Thoracic aorta (tissue), 2 donors: ENCODE data around the gene ZNF417. TPM values are rescaled to one million over a fixed set of nuclear protein-coding genes. Genes with fewer than 3 reads are reported as not detected.
A peak's percentile ranks its signal among the peaks of the same experiment; 100 is the strongest.

Experiments
- ATAC-seq: fragments of 150-250 bp; one replicate; pipeline ENCODE4 v1.8.0; 2017; ENCODE audit warnings: low read depth; ENCODE audit not compliant: insufficient number of reproducible peaks, low FRiP score
- DNase-seq: peaks from one replicate; pipeline ENCODE4 v3.0.0-alpha.2; 2020; ENCODE audit warnings: low spot score
- H3K27ac ChIP-seq, 2 donors: fragments of 200-600 bp; sonication (generic); 1 replicate in 1 of 2; 2 replicates in 1 of 2; pipeline ENCODE4 v1.5.1; 2016; ENCODE audit warnings: mild to moderate bottlenecking in 2 of 2, moderate library complexity in 2 of 2
- H3K27me3 ChIP-seq: fragments of 200-600 bp; sonication (generic); replicated peaks from 2 replicates; pipeline ENCODE4 v1.6.0; 2016; ENCODE audit warnings: mild to moderate bottlenecking; ENCODE audit not compliant: insufficient read depth
- H3K36me3 ChIP-seq: fragments of 200-600 bp; sonication (generic); one replicate; pipeline ENCODE4 v1.5.1; 2016
- H3K4me1 ChIP-seq, 2 donors: fragments of 200-600 bp; sonication (generic); 1 replicate in 1 of 2; 2 replicates in 1 of 2; pipeline versions ENCODE4 v1.5.1 to v1.6.0; 2016; ENCODE audit warnings: low read depth in 2 of 2, mild to moderate bottlenecking in 1 of 2; ENCODE audit not compliant: control insufficient read depth in 1 of 2
- H3K4me3 ChIP-seq: fragments of 200-600 bp; sonication (generic); 2 replicates; pipeline ENCODE4 v1.5.1; 2016; ENCODE audit warnings: mild to moderate bottlenecking
- H3K9me3 ChIP-seq: fragments of 200-600 bp; sonication (generic); 2 replicates; pipeline ENCODE4 v1.5.1; 2016
- total RNA-seq, 2 donors: library from RNA; depleted of rRNA; stranded (reverse); fragments of >200 nt; gene quantifications; one replicate each; pipeline versions ENCODE4 v1.1.0 to v1.2.3, GENCODE V29; 2016
- TF ChIP-seq, protein P1 (sequence below): fragments of 200-600 bp; sonication (generic); IDR thresholded peaks from one replicate; pipeline ENCODE4 v1.5.1; 2019; ENCODE audit warnings: antibody characterized with exemption

Gene ZNF417
- total RNA-seq, 2 donors from 2014 or later: 12.6 to 17.6 TPM

GRCh38 chr19:57935731-57936130 is 19.3 kb upstream of the ZNF417 start:
- ATAC-seq (no peak), DNase-seq (no peak)
- Histone ChIP-seq H3K36me3 (peaks cover 20% of the 10 kb centered on the region), H3K4me3 (no peak overlapping the region), H3K27ac (no peak overlapping the region), H3K27me3 (no peaks in the 10 kb centered on the region), H3K9me3 (peaks cover 65% of the 10 kb centered on the region), H3K4me1 (no peaks in the 10 kb centered on the region)
- TF ChIP-seq, protein P1, sequence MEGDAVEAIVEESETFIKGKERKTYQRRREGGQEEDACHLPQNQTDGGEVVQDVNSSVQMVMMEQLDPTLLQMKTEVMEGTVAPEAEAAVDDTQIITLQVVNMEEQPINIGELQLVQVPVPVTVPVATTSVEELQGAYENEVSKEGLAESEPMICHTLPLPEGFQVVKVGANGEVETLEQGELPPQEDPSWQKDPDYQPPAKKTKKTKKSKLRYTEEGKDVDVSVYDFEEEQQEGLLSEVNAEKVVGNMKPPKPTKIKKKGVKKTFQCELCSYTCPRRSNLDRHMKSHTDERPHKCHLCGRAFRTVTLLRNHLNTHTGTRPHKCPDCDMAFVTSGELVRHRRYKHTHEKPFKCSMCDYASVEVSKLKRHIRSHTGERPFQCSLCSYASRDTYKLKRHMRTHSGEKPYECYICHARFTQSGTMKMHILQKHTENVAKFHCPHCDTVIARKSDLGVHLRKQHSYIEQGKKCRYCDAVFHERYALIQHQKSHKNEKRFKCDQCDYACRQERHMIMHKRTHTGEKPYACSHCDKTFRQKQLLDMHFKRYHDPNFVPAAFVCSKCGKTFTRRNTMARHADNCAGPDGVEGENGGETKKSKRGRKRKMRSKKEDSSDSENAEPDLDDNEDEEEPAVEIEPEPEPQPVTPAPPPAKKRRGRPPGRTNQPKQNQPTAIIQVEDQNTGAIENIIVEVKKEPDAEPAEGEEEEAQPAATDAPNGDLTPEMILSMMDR: no peak

- Histone ChIP-seq H3K27ac (no peak within 1 kb of the TSS), H3K4me1 (no peaks in the 10 kb centered on the region), H3K9me3 (peaks cover 66% of the 10 kb centered on the region), H3K36me3 (peaks cover 23% of the 10 kb centered on the region), H3K27me3 (no peaks in the 10 kb centered on the region), H3K4me3 (peak within 1 kb of the TSS; percentile 73)
- TF ChIP-seq, protein P1: no peak
- ATAC-seq (no peak), DNase-seq (no peak)
These were observed 18.7 kb upstream of the ZNF417 start, which contains the start of gene ZNF418 for GRCh38 chr19:57934820-57935665. Gene ZNF418 (minus strand): TSS chr19:57935402. CDS start chr19:57933822, 1,580 bp downstream.

DNA sequence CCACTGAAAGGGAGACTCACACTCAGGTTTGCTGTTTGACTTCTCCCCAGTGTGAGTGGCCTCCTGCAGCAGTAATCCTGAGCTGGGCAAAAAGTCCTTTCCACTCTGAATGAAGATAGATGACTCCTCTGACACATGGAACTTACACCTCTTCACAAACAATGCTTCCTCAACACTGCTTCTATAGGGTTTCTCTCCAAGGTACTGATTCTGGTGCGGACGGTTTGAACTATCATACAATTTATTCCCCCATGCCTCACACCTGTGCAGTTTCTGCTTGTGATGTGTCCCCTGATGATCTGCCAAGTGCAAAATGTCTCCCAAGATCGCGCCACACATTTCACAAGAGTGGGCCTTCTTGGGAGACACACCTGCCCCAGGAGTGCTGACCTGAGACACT is 11.2 kb upstream of the ZNF417 start:
- ATAC-seq (no peak), DNase-seq (no peak)
- Histone ChIP-seq H3K4me1 (no peaks in the 10 kb centered on the region), H3K4me3 (no peak overlapping the region), H3K27me3 (no peaks in the 10 kb centered on the region), H3K27ac (no peak overlapping the region), H3K36me3 (peaks cover 9% of the 10 kb centered on the region), H3K9me3 (peaks cover 43% of the 10 kb centered on the region)
- TF ChIP-seq, protein P1: no peak

DNA sequence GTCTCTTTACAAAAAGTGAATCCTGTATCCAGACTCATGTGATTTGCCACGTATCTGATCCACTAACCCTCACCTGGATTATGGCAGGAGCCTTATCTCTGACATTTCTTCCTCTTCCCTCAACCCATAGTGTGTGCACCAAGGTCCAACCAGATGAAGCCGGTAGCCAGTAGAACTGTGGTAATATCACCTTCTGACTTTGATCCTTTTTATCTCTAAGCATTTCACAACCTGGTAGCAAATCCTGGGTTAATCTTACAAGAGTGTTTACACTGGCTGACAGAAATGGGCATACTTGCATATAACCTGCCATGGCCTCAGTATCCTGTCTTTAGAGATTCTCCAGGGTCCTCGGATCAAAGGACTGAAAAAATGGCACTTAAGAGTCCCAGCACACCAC is 1.9 kb downstream of the ZNF417 start:
- DNase-seq: no peak
- Histone ChIP-seq H3K9me3 (peaks cover 38% of the 10 kb centered on the region), H3K27me3 (no peaks in the 10 kb centered on the region), H3K36me3 (peaks cover 39% of the 10 kb centered on the region), H3K4me3 (no peak overlapping the region), H3K4me1 (peaks cover 5 to 8% of the 10 kb centered on the region in 2 donors), H3K27ac (no peak overlapping the region)
- TF ChIP-seq, protein P1: no peak
- ATAC-seq: no peak

DNA sequence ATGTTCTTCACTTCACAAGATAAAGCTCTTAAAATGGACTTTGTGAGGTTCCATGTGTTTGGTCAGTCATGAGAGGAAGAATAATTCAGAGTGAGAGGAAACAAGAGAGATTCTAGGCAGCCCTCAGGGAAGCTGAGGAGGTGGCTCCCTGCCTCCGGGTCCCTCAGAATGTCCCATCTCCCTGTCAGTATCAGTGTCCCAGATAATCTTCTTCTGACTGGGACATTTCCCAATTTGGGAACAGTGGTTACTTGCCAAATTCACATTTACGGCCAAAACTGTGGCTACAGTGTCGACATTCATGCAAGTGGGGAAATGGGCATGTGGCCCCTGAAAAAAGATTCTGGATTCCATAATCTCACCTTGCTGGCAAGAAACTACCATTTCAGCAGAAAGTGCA is 9.0 kb downstream of the ZNF417 start:
- TF ChIP-seq, protein P1: no peak
- Histone ChIP-seq H3K27me3 (no peaks in the 10 kb centered on the region), H3K9me3 (peaks cover 66% of the 10 kb centered on the region), H3K4me3 (no peak overlapping the region), H3K27ac (no peak overlapping the region), H3K36me3 (peaks cover 45% of the 10 kb centered on the region), H3K4me1 (no peaks in the 10 kb centered on the region)
- DNase-seq (no peak), ATAC-seq (no peak)
